Prostate gland (tissue), 2 donors: ENCODE data around the gene PTPRU. TPM values are rescaled to one million over a fixed set of nuclear protein-coding genes. Genes with fewer than 3 reads are reported as not detected.
"Not testable (repeated sequence)": the region's sequence is repeated elsewhere in the genome, so short reads cannot be mapped to it uniquely, and the experiment has no call there.

ENCODE experiments used
- DNase-seq: peaks from one replicate; pipeline ENCODE4 v3.0.0-alpha.2; 2019; ENCODE audit warnings: low spot score
- H3K27ac ChIP-seq, 2 donors: fragments of 200-600 bp; sonication (generic); 2 replicates each; pipeline ENCODE4 v1.5.1; 2017 to 2019
- H3K27me3 ChIP-seq: fragments of 200-600 bp; sonication (generic); replicated peaks from 2 replicates; pipeline ENCODE4 v1.5.1; 2019; ENCODE audit not compliant: insufficient read depth
- H3K36me3 ChIP-seq, 2 donors: fragments of 200-600 bp; sonication (generic); 1 replicate in 1 of 2; 2 replicates in 1 of 2; pipeline versions ENCODE4 v1.5.1 to v1.8.1; 2017 to 2019
- H3K4me1 ChIP-seq: fragments of 200-600 bp; sonication (generic); replicated peaks from 2 replicates; pipeline ENCODE4 v1.5.1; 2019
- H3K4me3 ChIP-seq, 2 donors: fragments of 200-600 bp; sonication (generic); 2 replicates each; pipeline ENCODE4 v1.5.1; 2017 to 2019
- H3K9me3 ChIP-seq: fragments of 200-600 bp; sonication (generic); 2 replicates; pipeline ENCODE4 v1.5.1; 2017
- CTCF ChIP-seq, 4 experiments: fragments of 200-600 bp in 2 of 4; fragments of 450-650 bp in 2 of 4; sonication (generic) in 2 of 4; IDR thresholded peaks; 1 replicate in 3 of 4; 2 replicates in 1 of 4; pipeline ENCODE4 v1.5.1; 2016 to 2019; ENCODE audit warnings: antibody characterized with exemption in 4 of 4, mild to moderate bottlenecking in 2 of 4, moderate library complexity in 2 of 4
- POLR2A ChIP-seq: fragments of 450-650 bp; IDR thresholded peaks from one replicate; pipeline ENCODE4 v1.6.1; 2016; ENCODE audit warnings: antibody characterized with exemption, mild to moderate bottlenecking
- POLR2AphosphoS5 ChIP-seq: sonication (generic); formaldehyde crosslinking; IDR thresholded peaks from one replicate; pipeline ENCODE4 v1.6.1; 2017; ENCODE audit warnings: antibody characterized with exemption
- WGBS: methylation state at CpG from one replicate; pipeline ENCODE4 v1.1.5; 2018; 5-methylcytosine and 5-hydroxymethylcytosine counted together
- intact Hi-C: fragments of 100-400 bp; cut with DNase I; formaldehyde crosslinking; loops from one replicate; pipeline ENCODE4 v1.14.2; 2022
- total RNA-seq, 2 donors: library from RNA; depleted of rRNA; stranded (reverse); fragments of >200 nt; gene quantifications; one replicate each; pipeline ENCODE4 v1.1.0, GENCODE V29; 2016

PTPRU gene
- total RNA-seq, 2 donors from 2014 or later = 49.9 to 60.5 TPM

DNA sequence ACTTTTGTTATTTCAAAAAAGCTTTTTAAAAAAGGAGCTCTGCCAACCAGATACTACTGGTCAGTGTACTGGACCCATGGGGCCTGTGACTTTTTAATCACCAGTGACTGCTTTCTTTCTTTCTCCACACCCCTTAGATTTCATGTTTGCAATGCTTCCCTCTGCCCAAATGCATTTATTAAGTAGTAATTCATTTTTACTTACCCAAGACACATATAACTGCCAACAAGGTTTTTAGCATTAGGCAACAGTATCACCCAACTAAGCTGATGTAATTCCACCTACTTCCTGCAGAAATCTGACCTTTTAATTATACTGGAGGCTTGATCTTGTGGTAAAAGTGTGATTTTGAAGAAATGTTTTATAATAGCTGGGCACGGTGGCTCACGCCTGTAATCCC, 18.1 kb upstream of the PTPRU start:
- Histone ChIP-seq H3K9me3 (no peaks in the 10 kb centered on the region), H3K36me3 (no peaks in the 10 kb centered on the region), H3K4me3 (no peak overlapping the region), H3K4me1 (no peaks in the 10 kb centered on the region), H3K27me3 (no peaks in the 10 kb centered on the region), H3K27ac (no peak overlapping the region)
- 80% methylated on average over 2 of the region's 2 CpGs for WGBS
- TF ChIP-seq POLR2AphosphoS5 (no peak), POLR2A (no peak), CTCF (IDR thresholded peaks at IDR 0.05) (no peak)
- intact Hi-C loops = no loop called here
- no peak for DNase-seq

- no peaks in the 10 kb centered on the region for H3K9me3 ChIP-seq
- no peaks in the 10 kb centered on the region for H3K36me3 ChIP-seq
- no peak for DNase-seq
- no peak overlapping the region for H3K27ac ChIP-seq
- WGBS = 91% methylated on average over 3 of the region's 3 CpGs
- TF ChIP-seq CTCF (IDR thresholded peaks at IDR 0.05) = no peak
- no peak for TF ChIP-seq POLR2AphosphoS5
- TF ChIP-seq POLR2A = no peak
- intact Hi-C loops = no loop called here
- H3K4me3 ChIP-seq = no peak overlapping the region
- no peaks in the 10 kb centered on the region for H3K4me1 ChIP-seq
- no peaks in the 10 kb centered on the region for H3K27me3 ChIP-seq
Measured at GRCh38 chr1:29221296-29221695, 15.0 kb upstream of the PTPRU start.

- H3K27ac ChIP-seq, H3K9me3 ChIP-seq, H3K4me3 ChIP-seq, DNase-seq, intact Hi-C loops, H3K4me1 ChIP-seq, H3K36me3 ChIP-seq, H3K27me3 ChIP-seq: not testable (repeated sequence)
- WGBS = 77% methylated on average over 6 of the region's 6 CpGs
Measured at GRCh38 chr1:29222260-29222659, 14.1 kb upstream of the PTPRU start.

DNA sequence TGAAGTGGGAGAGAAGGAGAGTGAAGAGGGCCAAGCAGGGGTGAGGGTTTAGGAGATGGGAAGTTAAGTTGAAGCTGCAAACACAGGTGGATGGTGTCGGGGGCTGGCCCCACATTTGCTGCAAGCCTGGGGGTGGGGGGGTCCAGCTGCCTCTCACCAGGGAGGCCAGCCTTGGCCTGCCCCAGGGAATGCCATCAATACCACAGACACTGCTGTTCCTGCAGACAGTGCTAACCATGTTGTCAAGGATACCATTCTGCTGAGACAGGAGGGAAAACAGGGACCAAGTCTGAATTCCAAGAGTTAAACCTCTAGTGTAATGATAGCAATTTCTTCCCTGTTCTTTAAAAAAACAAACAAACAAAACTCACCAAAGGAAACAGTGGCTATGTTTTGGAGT, 13.6 kb upstream of the PTPRU start:
- DNase-seq = no peak
- WGBS = 86% methylated on average over 1 of the region's 1 CpG
- Histone ChIP-seq H3K36me3 (no peaks in the 10 kb centered on the region), H3K27ac (no peak overlapping the region), H3K4me1 (no peaks in the 10 kb centered on the region), H3K9me3 (no peaks in the 10 kb centered on the region), H3K27me3 (no peaks in the 10 kb centered on the region), H3K4me3 (no peak overlapping the region)
- intact Hi-C loops = no loop called here
- TF ChIP-seq POLR2AphosphoS5 (no peak), POLR2A (no peak), CTCF (IDR thresholded peaks at IDR 0.05) (no peak)

- no peaks in the 10 kb centered on the region for H3K36me3 ChIP-seq
- DNase-seq = no peak
- no peak overlapping the region for H3K4me3 ChIP-seq
- no peak overlapping the region for H3K27ac ChIP-seq
- WGBS = 69% methylated on average over 6 of the region's 6 CpGs
- intact Hi-C loops = no loop called here
- no peaks in the 10 kb centered on the region for H3K9me3 ChIP-seq
- no peaks in the 10 kb centered on the region for H3K27me3 ChIP-seq
- TF ChIP-seq CTCF (IDR thresholded peaks at IDR 0.05) = no peak
- TF ChIP-seq POLR2AphosphoS5 = no peak
- no peak for TF ChIP-seq POLR2A
- no peaks in the 10 kb centered on the region for H3K4me1 ChIP-seq
Measured at GRCh38 chr1:29223521-29223920, 12.8 kb upstream of the PTPRU start.
